ENCODE data around the gene MACROD2.

The MACROD2 gene

DNA sequence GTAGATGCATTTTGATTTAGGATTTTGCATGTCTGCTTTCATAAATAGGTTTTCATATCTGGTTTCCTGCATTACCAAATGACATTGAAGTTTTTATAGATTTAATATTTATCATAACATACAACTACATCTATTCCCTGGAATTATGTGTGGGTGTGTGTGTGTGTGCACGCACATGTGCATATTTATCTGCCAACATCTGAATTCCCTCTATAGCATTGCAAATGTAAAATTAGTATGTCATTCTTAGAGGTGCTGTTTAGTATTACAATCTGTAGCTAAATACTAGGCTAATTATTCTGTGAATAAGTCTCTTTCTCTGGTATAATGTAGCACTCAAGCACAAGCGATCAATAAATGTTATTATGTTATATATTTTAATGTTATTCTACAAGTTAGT is 820.0 kb downstream of the MACROD2 start:
- no peak for DNase-seq (ENCODE audit: extremely low read depth, low read depth)
- TF ChIP-seq, protein P1, sequence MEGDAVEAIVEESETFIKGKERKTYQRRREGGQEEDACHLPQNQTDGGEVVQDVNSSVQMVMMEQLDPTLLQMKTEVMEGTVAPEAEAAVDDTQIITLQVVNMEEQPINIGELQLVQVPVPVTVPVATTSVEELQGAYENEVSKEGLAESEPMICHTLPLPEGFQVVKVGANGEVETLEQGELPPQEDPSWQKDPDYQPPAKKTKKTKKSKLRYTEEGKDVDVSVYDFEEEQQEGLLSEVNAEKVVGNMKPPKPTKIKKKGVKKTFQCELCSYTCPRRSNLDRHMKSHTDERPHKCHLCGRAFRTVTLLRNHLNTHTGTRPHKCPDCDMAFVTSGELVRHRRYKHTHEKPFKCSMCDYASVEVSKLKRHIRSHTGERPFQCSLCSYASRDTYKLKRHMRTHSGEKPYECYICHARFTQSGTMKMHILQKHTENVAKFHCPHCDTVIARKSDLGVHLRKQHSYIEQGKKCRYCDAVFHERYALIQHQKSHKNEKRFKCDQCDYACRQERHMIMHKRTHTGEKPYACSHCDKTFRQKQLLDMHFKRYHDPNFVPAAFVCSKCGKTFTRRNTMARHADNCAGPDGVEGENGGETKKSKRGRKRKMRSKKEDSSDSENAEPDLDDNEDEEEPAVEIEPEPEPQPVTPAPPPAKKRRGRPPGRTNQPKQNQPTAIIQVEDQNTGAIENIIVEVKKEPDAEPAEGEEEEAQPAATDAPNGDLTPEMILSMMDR (IDR thresholded peaks at IDR 0.05; ENCODE audit: low read depth, low read length), result no peak

DNA sequence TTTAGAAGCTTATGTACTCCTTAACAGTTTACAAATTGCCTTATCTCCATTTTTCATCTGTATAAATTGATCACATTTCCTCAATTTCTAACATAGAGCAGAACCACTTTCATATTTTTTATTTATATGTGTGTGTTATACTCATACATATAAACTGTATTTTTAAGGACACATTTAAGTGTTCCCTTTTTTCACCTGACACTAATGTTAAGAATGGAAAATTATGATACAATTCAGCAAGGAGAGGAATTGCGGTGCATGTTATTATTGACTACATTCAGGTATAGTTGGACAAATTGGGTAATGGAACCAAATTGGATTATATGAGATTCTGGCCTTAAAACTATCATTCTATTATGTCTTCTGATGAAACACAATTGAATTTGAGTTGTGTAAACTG is 821.2 kb downstream of the MACROD2 start:
- DNase-seq (ENCODE audit: extremely low read depth, low read depth), result no peak

DNA sequence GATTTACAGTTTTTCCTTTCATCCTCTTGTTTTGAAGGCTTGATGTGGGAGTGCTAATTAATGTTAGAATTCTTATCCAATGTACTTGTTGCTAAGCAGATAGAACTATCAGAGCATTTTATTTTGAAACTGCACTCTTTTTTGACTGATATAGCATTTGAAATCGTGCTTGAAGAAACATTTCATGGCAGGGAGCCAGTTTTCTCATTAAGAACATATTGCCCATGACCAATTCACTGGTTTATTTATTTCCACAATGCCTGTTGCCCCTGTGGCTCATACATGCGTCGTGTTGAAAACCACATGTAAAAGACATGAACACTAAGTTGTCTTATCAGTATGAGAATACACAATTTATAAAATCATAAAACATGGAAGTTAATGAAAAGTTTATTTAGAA is 821.8 kb downstream of the MACROD2 start:
- no peak for DNase-seq (ENCODE audit: extremely low read depth, low read depth)
- TF ChIP-seq, protein P1 (IDR thresholded peaks at IDR 0.05; ENCODE audit: low read depth, low read length), result no peak

More for the DNA sequence above, 821.2 kb downstream of the MACROD2 start:
- TF ChIP-seq, protein P1 (IDR thresholded peaks at IDR 0.05; ENCODE audit: low read depth, low read length), result no peak

DNA sequence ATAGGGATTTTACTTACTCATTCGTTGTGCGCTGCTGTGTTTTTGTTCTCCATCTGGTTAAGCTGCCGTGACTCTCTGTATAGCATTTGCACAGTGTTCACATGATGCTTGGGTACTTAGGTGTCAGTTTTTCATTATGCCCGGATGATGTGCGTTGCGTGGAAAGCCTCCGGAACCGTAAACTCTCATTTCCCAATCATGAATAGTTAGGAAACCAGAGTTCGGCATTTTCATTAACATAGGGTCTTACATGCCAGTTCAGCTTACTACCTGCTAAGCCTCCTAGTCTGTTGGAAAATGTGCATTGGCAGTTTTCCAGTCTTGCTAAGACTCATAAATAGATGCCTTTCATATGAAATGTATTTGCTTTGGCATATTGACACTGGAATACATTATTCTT is 825.5 kb downstream of the MACROD2 start:
- no peak for DNase-seq (ENCODE audit: extremely low read depth, low read depth)
- TF ChIP-seq, protein P1 (IDR thresholded peaks at IDR 0.05; ENCODE audit: low read depth, low read length), result no peak

DNA sequence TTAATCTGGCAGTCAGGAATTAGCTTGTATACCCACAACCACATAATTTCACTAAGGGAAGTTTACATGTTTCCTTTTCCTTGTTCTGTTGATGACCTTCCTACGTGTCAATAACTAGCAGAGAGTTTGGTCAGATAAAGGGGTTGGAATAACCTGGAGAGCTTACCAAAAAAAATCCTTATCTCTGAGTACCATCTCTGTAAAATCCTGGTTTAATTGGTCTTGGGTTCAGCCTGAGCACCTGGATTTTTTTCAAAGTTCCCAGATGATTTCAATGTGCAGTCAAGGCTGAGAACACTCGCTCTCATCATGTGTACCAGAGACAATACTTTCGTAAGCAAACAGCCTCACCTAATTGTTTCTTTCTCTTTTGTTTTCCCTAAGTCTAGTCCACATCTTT is 825.9 kb downstream of the MACROD2 start:
- TF ChIP-seq, protein P1 (IDR thresholded peaks at IDR 0.05; ENCODE audit: low read depth, low read length), result no peak
- DNase-seq (ENCODE audit: extremely low read depth, low read depth), result no peak

DNA sequence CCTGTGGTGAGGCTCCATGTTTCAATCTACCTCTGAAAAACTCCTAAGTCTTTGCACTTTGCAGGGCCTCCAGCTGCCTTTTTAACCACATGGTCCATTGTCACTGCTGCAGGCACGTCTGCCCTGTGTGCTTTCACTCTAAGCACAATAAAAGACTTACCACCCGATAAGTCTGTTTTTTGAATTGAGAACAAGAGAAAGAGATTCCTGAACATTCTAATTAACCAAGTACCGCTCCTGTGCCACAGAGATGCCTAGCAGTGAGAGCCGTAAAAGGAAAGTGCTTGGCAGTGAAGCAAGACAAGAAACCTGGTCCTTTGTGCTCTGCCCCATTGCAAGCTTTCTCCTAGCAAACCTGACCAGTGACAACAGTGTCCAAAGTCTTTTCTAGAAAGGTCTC is 829.7 kb downstream of the MACROD2 start:
- TF ChIP-seq, protein P1 (IDR thresholded peaks at IDR 0.05; ENCODE audit: low read depth, low read length), result no peak
- no peak for DNase-seq (ENCODE audit: extremely low read depth, low read depth)

DNA sequence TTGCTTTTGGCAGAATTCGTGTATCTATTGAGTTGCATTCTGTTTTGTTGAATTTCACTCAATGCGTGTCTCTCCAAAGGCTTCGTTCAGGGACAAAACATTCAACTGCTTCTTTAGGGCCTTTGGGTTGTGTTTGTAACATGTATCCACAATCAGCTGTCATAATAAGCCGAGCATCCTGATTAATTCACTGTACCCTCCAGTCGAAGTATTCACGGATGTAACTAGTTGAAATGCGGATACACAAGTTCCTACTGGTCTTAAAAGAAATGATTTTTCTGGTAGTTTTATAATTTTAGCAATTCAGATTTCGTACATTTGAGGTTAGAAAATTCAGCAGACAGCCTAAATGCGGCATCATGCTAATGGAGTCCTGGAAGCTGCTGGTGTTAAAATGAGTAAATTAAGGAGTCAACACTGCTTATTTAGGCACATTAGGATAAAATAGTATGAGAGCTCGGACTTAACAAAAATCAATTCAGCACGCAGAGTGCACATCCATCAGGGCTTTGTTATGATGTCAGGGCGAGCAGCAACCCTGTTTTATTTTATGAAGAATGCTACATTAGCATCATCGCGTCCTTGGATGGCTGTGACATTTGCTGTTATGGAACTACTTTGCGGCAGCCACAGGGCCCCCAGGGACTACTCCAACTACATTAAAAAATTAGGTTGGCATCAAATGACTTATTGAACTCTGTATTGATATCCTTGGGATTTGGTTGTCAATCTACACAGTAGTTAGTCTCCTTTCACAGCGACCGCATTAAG is 831.4 kb downstream of the MACROD2 start:
- DNase-seq (ENCODE audit: extremely low read depth, low read depth), result no peak

More for the DNA sequence above, 831.4 kb downstream of the MACROD2 start:
- TF ChIP-seq, protein P1 (IDR thresholded peaks at IDR 0.05; ENCODE audit: low read depth, low read length), result no peak

Measured in AG09319 (cell line).